WTC11 (cell line): ENCODE data around the gene HAUS2.

Experiments
- ELF4 ChIP-seq: sonication (generic); formaldehyde crosslinking; IDR thresholded peaks from 2 replicates; pipeline ENCODE4 v1.8.1; 2022; ENCODE audit warnings: low read depth, mild to moderate bottlenecking, moderate library complexity, missing genetic modification reagents
- TF ChIP-seq, protein P1 (sequence below): fragments of 200-600 bp; IDR thresholded peaks from 2 replicates; pipeline ENCODE4 v1.8.0; 2022; ENCODE audit warnings: antibody characterized with exemption
- TF ChIP-seq, protein P2 (sequence below): sonication (generic); formaldehyde crosslinking; IDR thresholded peaks from 2 replicates; pipeline ENCODE4 v1.8.0; 2022; ENCODE audit warnings: mild to moderate bottlenecking, missing genetic modification reagents

DNA sequence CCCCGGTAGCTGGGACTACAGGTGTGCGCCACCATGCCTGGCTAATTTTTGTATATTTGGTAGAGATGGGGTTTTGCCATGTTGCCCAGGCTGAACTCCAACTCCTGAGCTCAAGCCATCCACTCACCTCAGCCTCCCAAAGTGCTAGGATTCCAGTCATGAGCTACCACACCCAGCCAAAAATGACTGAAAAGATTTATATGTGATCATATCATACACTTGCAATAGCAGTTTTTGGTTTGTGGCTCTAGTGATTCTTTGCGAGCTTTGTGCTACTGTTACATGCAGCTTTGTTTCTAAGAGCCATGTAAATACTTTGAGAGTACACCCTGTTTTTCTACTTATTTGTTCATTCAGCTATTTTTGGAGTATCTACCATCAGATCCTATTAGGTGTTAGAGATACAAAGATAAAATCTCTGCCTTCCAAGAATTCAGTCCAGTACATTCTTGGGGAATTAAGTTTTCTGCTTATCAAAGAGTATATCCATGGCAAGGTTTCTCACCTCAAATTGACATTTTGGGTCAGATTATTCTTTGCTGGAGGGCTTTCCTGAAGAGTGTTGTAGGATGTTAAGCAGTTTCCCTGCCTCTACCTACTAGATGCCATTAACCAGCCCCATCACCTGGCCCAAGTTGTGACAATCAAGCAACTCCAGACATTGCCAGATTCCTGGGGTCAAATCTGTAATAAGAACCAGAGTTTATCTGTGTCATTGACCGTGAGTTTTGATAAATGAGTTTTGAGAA lies 38.2 kb upstream of the HAUS2 start:
- TF ChIP-seq, protein P1, sequence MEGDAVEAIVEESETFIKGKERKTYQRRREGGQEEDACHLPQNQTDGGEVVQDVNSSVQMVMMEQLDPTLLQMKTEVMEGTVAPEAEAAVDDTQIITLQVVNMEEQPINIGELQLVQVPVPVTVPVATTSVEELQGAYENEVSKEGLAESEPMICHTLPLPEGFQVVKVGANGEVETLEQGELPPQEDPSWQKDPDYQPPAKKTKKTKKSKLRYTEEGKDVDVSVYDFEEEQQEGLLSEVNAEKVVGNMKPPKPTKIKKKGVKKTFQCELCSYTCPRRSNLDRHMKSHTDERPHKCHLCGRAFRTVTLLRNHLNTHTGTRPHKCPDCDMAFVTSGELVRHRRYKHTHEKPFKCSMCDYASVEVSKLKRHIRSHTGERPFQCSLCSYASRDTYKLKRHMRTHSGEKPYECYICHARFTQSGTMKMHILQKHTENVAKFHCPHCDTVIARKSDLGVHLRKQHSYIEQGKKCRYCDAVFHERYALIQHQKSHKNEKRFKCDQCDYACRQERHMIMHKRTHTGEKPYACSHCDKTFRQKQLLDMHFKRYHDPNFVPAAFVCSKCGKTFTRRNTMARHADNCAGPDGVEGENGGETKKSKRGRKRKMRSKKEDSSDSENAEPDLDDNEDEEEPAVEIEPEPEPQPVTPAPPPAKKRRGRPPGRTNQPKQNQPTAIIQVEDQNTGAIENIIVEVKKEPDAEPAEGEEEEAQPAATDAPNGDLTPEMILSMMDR = no peak
- no peak for TF ChIP-seq ELF4 (CRISPR knock-in tag)
- TF ChIP-seq, protein P2, sequence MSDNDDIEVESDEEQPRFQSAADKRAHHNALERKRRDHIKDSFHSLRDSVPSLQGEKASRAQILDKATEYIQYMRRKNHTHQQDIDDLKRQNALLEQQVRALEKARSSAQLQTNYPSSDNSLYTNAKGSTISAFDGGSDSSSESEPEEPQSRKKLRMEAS = no peak
